A549 (cell line): ENCODE measurements around the gene OR10G3. TPM values are rescaled to one million over a fixed set of nuclear protein-coding genes. Genes with fewer than 3 reads are reported as not detected.

Source experiments
- ATAC-seq, 2 experiments: fragments of 200-7000 bp in 1 of 2; fragments of >200 bp in 1 of 2; cut with Nextera tagmentation in 1 of 2; cut with Tn5 transposase in 1 of 2; 3 replicates each; pipeline versions ENCODE4 v1.8.0 to v1.9.1; 2018 to 2020; ENCODE audit warnings: mild to moderate bottlenecking in 1 of 2, moderate library complexity in 1 of 2
- CTCF ChIA-PET: fragments of 300-600 bp; sonication (Branson Sonifier 250); formaldehyde crosslinking; extraction: SDS; loops from one replicate; lab custom pipeline; 2021; ENCODE audit warnings: antibody characterized with exemption, inconsistent platforms; lab: Yijun Ruan, JAX
- POLR2A ChIA-PET: fragments of 350-600 bp; formaldehyde crosslinking; extraction: SDS; loops from one replicate; lab custom pipeline; 2021; ENCODE audit warnings: antibody characterized with exemption, inconsistent platforms; lab: Yijun Ruan, JAX
- DNase-seq, 2 experiments: peaks; one replicate each; pipeline versions ENCODE4 v3.0.0 to v3.0.0-alpha.2; 2011 to 2016; ENCODE audit warnings: low read depth in 1 of 2, low spot score in 1 of 2
- FAIRE-seq: peaks from 2 replicates; lab custom pipeline; 2011; peaks lifted over from hg19 to GRCh38; lab: Jason Lieb, UNC
- H3K27ac ChIP-seq, 2 experiments: fragments of >200 bp; sonication (Bioruptor Twin); formaldehyde crosslinking; 3 replicates each; pipeline ENCODE4 v1.5.1; 2016 to 2017
- H3K4me1 ChIP-seq: fragments of >200 bp; sonication (Bioruptor Twin); formaldehyde crosslinking; 3 replicates; pipeline ENCODE4 v1.6.1; 2016
- H3K4me2 ChIP-seq: fragments of >200 bp; sonication (Bioruptor Twin); formaldehyde crosslinking; 3 replicates; pipeline ENCODE4 v1.6.1; 2016
- H3K4me3 ChIP-seq: fragments of >200 bp; sonication (Bioruptor Twin); formaldehyde crosslinking; 3 replicates; pipeline ENCODE4 v1.5.1; 2016
- H3K9me3 ChIP-seq: fragments of >200 bp; sonication (Bioruptor Twin); formaldehyde crosslinking; 3 replicates; pipeline ENCODE4 v1.6.1; 2016
- ATOH8 ChIP-seq: fragments of 250-450 bp; sonication (Bioruptor Pico); IDR thresholded peaks from 2 replicates; pipeline ENCODE4 v1.5.0; 2020; ENCODE audit warnings: low read depth, mild to moderate bottlenecking, moderate library complexity
- BHLHE40 ChIP-seq: IDR thresholded peaks from 2 replicates; pipeline ENCODE4 v1.6.1; 2012; ENCODE audit warnings: low read depth, low read length, inconsistent platforms
- CBX2 ChIP-seq: fragments of 200-600 bp; sonication (generic); IDR thresholded peaks from 2 replicates; pipeline ENCODE4 v1.6.1; 2016; ENCODE audit warnings: low read depth, mild to moderate bottlenecking, borderline replicate concordance
- CHD4 ChIP-seq: fragments of 200-600 bp; sonication (generic); IDR thresholded peaks from 2 replicates; pipeline ENCODE4 v1.6.1; 2016; ENCODE audit warnings: antibody characterized with exemption, mild to moderate bottlenecking, borderline replicate concordance
- FOSL2 ChIP-seq, 2 experiments: fragments of 450-650 bp in 1 of 2; fragments of >200 bp in 1 of 2; sonication (Bioruptor Twin) in 1 of 2; formaldehyde crosslinking; IDR thresholded peaks; 2 replicates each; pipeline versions ENCODE4 v1.5.0 to v1.6.1; 2016 to 2020; ENCODE audit warnings: mild to moderate bottlenecking in 1 of 2, moderate library complexity in 1 of 2
- FOXS1 ChIP-seq: fragments of 250-450 bp; sonication (Bioruptor Pico); IDR thresholded peaks from 2 replicates; pipeline ENCODE4 v1.5.0; 2020; ENCODE audit warnings: mild to moderate bottlenecking, moderate library complexity
- HDAC2 ChIP-seq: fragments of 200-600 bp; sonication (generic); IDR thresholded peaks from 2 replicates; pipeline ENCODE4 v1.6.1; 2016
- HEYL ChIP-seq: fragments of 250-450 bp; sonication (Bioruptor Pico); IDR thresholded peaks from 2 replicates; pipeline ENCODE4 v1.8.0; 2021; ENCODE audit warnings: mild to moderate bottlenecking, moderate library complexity
- HOXA7 ChIP-seq: fragments of 250-450 bp; sonication (Bioruptor Pico); IDR thresholded peaks from 2 replicates; pipeline ENCODE4 v1.5.0; 2020; ENCODE audit warnings: mild to moderate bottlenecking, moderate library complexity
- HOXB5 ChIP-seq: fragments of 250-450 bp; sonication (Bioruptor Pico); IDR thresholded peaks from 2 replicates; pipeline ENCODE4 v1.5.0; 2020; ENCODE audit warnings: mild to moderate bottlenecking, moderate library complexity
- JUNB ChIP-seq: fragments of >200 bp; sonication (Bioruptor Twin); formaldehyde crosslinking; IDR thresholded peaks from 2 replicates; pipeline ENCODE4 v1.6.1; 2016
- MYC ChIP-seq: IDR thresholded peaks from 2 replicates; pipeline ENCODE4 v1.6.1; 2012; ENCODE audit warnings: mild to moderate bottlenecking, inconsistent platforms, low read length, improper control_type of control experiment, borderline replicate concordance
- PHF8 ChIP-seq: fragments of 200-600 bp; sonication (generic); IDR thresholded peaks from 2 replicates; pipeline ENCODE4 v1.6.1; 2016; ENCODE audit warnings: low read depth, mild to moderate bottlenecking, antibody characterized with exemption, moderate library complexity, borderline replicate concordance
- POLR2AphosphoS2 ChIP-seq: conservative IDR thresholded peaks from 2 replicates; pipeline ENCODE4 v1.6.1; 2012; ENCODE audit warnings: low read length, improper control_type of control experiment, inconsistent platforms
- RARB ChIP-seq: fragments of 250-450 bp; sonication (Bioruptor Pico); IDR thresholded peaks from 2 replicates; pipeline ENCODE4 v1.8.0; 2021; ENCODE audit warnings: mild to moderate bottlenecking, moderate library complexity
- RCOR1 ChIP-seq: fragments of 150-350 bp; IDR thresholded peaks from 2 replicates; pipeline ENCODE4 v1.6.1; 2014; ENCODE audit warnings: antibody characterized with exemption, low read length, low read depth
- SMC3 ChIP-seq: fragments of >200 bp; sonication (Bioruptor Twin); formaldehyde crosslinking; IDR thresholded peaks from 3 replicates; pipeline ENCODE4 v1.6.1; 2018; ENCODE audit warnings: inconsistent platforms
- SREBF2 ChIP-seq: fragments of 450-650 bp; IDR thresholded peaks from 2 replicates; pipeline ENCODE4 v1.6.1; 2014; ENCODE audit warnings: mild to moderate bottlenecking, moderate library complexity
- whole genome bisulfite sequencing: methylation state at CpG from one replicate; pipeline ENCODE4 v1.1.6; 2017; ENCODE audit errors: missing lambda C conversion rate; 5-methylcytosine and 5-hydroxymethylcytosine counted together
- polyA plus RNA-seq, 4 experiments: library from polyadenylated mRNA; depleted of rRNA in 3 of 4; stranded (reverse); fragments of >200 nt; fragmentation: RNase III in 1 of 4; extraction: RNeasy Plus Mini Kit Qiagen cat#74134 plus additional on column Dnase treatment in 1 of 4; gene quantifications; 2 replicates in 3 of 4; 3 replicates in 1 of 4; pipeline ENCODE4 v1.2.3, GENCODE V29; 2011 to 2017
- TF ChIP-seq, protein P1 (sequence below): IDR thresholded peaks from 2 replicates; pipeline ENCODE4 v1.6.1; 2012
- TF ChIP-seq, protein P2 (sequence below): IDR thresholded peaks from 2 replicates; pipeline ENCODE4 v1.6.1; 2012; ENCODE audit warnings: low read depth, borderline replicate concordance
- TF ChIP-seq, protein P3 (sequence below): fragments of >200 bp; sonication (Bioruptor Twin); formaldehyde crosslinking; IDR thresholded peaks from 2 replicates; pipeline ENCODE4 v1.6.1; 2016
- TF ChIP-seq, protein P4 (sequence below): IDR thresholded peaks from 2 replicates; pipeline ENCODE4 v1.6.1; 2012

The OR10G3 gene
- polyA plus RNA-seq, 2 of the 4 experiments (the other 2 are of a cell fraction), result not detected

DNA sequence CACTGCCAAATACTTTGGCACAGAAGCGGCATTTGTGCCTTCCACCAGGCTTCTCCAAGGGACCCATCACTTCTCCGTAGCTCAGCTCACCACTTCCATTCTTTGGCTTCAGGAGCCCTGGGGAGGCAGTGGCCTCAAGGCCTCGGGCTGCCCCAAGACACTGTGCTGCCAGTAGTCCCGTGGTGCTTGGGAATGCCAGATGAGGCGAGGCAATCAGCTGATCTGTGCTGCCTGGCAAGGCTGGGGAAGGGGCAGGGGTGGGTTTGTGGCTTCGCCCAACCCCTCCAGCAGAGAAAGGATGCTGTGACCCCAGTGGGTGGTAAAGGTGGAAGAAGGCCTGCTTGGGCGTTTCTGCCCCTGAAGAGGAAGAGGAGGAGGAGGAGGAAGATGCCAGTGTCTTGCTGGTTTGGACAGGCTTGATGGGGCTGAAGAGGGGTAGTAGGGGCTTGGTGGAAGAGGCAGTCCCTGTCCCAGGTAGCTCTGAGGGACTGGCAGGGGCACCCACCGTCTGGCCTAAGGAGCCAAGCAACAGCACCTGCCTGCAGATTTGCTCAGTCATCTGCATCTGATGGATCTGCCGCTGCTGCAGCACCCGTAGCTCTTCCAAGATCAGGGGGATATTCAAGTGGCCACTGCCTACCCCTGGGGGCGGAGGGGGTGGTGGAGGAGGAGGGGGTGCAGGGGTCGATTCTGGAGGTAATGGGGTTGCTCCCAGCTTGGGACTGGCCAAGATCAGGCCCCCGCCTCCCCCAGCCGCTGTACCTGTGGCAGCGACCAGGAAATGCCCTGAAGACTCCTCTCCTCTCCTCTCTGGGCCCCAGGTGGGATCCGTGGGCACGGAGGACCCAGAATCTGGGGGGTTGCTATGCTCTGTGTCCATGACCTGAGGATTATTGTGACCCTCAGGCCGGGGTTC, 55.0 kb downstream of the OR10G3 start:
- POLR2A ChIA-PET, result interaction anchor here (6.5 kb wide), 1 partner anchor 13 kb away, joined by 43 read pairs; the partner anchor contains the start of gene METTL3

DNA sequence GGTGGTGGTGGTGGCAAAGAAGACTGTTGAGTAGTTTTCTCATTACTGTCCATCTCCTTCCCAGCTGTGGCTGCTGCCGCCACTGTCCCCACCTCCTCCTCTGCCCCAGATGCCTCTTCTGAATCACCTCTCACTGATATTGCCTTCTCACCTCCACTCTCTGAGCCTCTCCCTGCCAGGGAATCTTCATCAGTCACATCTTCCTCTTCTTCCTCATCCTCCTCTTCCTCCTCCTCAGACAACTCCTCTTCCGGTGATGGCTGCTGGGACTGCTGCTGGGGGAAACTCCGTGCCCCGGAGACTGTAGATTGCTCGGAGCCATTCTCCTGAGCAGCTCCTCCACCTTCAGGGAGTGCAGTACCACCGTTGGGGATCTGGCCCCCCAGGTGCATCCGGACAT, 56.7 kb downstream of the OR10G3 start:
- 92% methylated on average over 5 of the region's 7 CpGs for WGBS
- Histone ChIP-seq H3K4me3 (no peak overlapping the region), H3K4me2 (no peak overlapping the region)
- no peak for DNase-seq
- TF ChIP-seq HOXA7 (CRISPR knock-in tag) (no peak), POLR2AphosphoS2 (no peak), MYC (no peak)
- TF ChIP-seq, protein P1, sequence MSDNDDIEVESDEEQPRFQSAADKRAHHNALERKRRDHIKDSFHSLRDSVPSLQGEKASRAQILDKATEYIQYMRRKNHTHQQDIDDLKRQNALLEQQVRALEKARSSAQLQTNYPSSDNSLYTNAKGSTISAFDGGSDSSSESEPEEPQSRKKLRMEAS, result no peak
- TF ChIP-seq, all 56 proteins: peak for 0
- ChIA-PET POLR2A (interaction anchor here (6.5 kb wide), 1 partner anchor 12 kb away, joined by 43 read pairs; the partner anchor contains the start of gene METTL3), CTCF (interaction anchor here (0.8 to 3.3 kb wide), 8 partner anchors 8 to 650 kb away, joined by 3 to 13 read pairs (median 4); no protein-coding TSS in a partner anchor)
- no peak overlapping the region for H3K27ac ChIP-seq
- H3K9me3 ChIP-seq, result no peaks in the 10 kb centered on the region
- ATAC-seq, result no peak
- no peak for FAIRE-seq
- 0 out of 3 replicates have a peak, but pooled peaks cover 3% of the 10 kb centered on the region for H3K4me1 ChIP-seq

More for the DNA sequence above, 55.0 kb downstream of the OR10G3 start:
- Histone ChIP-seq H3K4me3 (no peak overlapping the region; the same call in 2 of the 3 replicates), H3K4me1 (0 out of 3 replicates have a peak, but pooled peaks cover 3% of the 10 kb centered on the region), H3K27ac (no peak overlapping the region), H3K9me3 (no peaks in the 10 kb centered on the region), H3K4me2 (peak overlapping the region; percentile 79; the same call in 1 of the 3 replicates)
- DNase-seq (no peak), FAIRE-seq (no peak), ATAC-seq (no peak)
- CTCF ChIA-PET, result interaction anchor here (1.2 to 3.3 kb wide), 3 partner anchors 26 to 652 kb away, joined by 3 to 13 read pairs (median 3); no protein-coding TSS in a partner anchor
- no peak for TF ChIP-seq JUNB
- TF ChIP-seq, protein P2, sequence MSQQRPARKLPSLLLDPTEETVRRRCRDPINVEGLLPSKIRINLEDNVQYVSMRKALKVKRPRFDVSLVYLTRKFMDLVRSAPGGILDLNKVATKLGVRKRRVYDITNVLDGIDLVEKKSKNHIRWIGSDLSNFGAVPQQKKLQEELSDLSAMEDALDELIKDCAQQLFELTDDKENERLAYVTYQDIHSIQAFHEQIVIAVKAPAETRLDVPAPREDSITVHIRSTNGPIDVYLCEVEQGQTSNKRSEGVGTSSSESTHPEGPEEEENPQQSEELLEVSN, result no peak
- no peak for TF ChIP-seq SMC3
- TF ChIP-seq HEYL (CRISPR knock-in tag), result no peak
- no peak for TF ChIP-seq CHD4
- no peak for TF ChIP-seq BHLHE40
- TF ChIP-seq HOXB5 (CRISPR knock-in tag), result no peak
- no peak for TF ChIP-seq ATOH8
- no peak for TF ChIP-seq SREBF2
- TF ChIP-seq RCOR1, result no peak
- TF ChIP-seq PHF8, result no peak
- TF ChIP-seq RARB (CRISPR knock-in tag), result no peak
- no peak for TF ChIP-seq CBX2
- TF ChIP-seq HDAC2, result no peak
- TF ChIP-seq, protein P3, sequence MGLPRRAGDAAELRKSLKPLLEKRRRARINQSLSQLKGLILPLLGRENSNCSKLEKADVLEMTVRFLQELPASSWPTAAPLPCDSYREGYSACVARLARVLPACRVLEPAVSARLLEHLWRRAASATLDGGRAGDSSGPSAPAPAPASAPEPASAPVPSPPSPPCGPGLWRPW, result no peak
- TF ChIP-seq, protein P4, sequence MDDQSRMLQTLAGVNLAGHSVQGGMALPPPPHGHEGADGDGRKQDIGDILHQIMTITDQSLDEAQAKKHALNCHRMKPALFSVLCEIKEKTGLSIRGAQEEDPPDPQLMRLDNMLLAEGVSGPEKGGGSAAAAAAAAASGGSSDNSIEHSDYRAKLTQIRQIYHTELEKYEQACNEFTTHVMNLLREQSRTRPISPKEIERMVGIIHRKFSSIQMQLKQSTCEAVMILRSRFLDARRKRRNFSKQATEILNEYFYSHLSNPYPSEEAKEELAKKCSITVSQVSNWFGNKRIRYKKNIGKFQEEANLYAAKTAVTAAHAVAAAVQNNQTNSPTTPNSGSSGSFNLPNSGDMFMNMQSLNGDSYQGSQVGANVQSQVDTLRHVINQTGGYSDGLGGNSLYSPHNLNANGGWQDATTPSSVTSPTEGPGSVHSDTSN, result no peak
- no peak for TF ChIP-seq FOSL2 (IDR thresholded peaks at IDR 0.05)
- TF ChIP-seq FOSL2 (CRISPR knock-in tag; IDR thresholded peaks at IDR 0.05), result no peak
- no peak for TF ChIP-seq FOXS1
- 83% methylated on average over 16 of the region's 18 CpGs for WGBS
